GM19324 (cell line): ENCODE results near the gene ANKRD40CL.
"Not testable (repeated sequence)": the region's sequence is repeated elsewhere in the genome, so short reads cannot be mapped to it uniquely, and the experiment has no call there.

Source experiments
- ATAC-seq: cut with Tn5 transposase; IDR thresholded peaks from one replicate; pipeline ENCODE4 v1.9.1; 2021; ENCODE audit warnings: mild to moderate bottlenecking, moderate library complexity; ENCODE audit not compliant: unreplicated experiment, low FRiP score

Gene ANKRD40CL, protein sequence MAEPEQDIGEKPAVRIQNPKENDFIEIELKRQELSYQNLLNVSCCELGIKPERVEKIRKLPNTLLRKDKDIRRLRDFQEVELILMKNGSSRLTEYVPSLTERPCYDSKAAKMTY

DNA sequence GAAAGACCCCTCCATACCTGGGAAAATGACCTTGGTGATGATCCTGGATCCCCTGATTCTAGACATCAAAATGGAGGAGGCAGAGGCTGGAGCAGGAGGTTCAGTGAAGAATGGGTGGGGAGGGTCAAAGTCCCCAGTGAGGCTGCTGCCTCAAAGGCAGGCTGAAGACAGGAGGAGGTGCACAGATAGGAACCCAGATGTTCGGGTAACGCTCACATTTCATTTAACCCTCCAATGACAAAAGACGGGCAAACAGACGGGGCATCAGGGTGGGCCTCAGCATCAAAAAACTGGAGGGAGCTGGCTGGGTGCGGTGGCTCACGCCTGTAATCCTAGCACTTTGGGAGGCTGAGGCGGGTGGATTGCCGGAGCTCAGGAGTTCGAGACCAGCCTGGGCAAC is at the start of gene ANKRD40CL:
TSS of gene ANKRD40CL (minus strand) at position 73 of the 400 bp plus-strand sequence. CDS start 605 bp downstream, outside the sequence.
- no peak for ATAC-seq

DNA sequence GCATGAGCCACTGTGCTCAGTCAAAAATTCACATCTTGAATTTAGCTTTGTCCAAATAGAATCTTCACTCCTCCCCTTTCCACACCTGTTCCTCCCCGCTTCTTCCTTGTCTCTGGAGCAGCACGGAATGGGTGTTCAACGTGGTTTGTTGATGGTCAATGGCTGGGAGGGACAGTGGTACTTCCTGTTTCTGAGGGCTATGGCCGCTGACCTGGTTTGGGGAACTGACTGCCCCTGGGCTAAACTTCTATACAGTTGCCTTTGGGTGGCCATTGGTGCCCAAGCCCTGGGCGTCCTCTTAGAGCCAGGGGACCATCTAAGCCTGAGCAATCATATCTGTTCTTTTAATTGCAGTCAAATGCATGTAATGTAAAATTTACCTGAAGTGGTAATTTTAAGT is 49.0 kb upstream of the ANKRD40CL start:
- no peak for ATAC-seq

DNA sequence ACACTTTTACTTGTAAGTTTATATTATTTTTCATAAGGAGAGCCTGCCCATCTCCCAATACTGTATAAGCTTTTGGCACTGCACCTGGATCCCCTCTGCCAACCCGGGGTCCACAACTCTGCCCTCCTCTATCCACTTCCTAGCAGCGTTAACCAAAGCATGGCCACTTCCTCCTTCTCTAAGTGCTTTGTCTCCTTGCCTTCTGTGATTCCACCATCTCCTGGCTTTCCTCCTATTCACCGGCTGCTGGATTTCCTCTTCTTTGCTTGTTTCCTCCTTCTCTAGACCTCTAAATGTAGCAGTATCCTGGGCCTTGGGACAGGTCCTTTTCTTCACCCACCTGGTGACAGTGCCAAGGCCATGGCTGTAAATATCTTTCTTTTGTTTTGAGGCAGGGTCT is 48.1 kb upstream of the ANKRD40CL start:
- ATAC-seq, result no peak

GRCh38 chr17:50813583-50813982 is 46.3 kb upstream of the ANKRD40CL start:
- no peak for ATAC-seq

DNA sequence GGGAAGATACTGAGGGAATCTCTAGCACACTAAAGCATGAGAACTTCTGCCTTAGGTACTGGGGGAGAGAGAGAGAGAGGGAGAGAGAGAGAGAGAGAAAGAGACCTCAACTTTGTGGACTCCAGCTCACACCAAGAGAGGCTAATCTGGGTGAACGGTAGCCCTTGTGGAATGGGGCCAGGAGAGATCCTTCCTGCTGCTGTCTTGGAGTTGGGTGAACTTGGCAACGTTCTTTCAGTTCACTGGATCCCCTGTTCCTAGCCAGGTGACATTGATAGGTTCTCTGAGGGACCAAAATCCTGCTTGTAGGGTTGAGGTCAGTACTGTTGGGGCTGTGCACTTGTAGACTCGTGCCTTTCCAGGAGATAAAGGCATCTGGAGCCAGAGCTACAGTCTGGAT is 41.6 kb upstream of the ANKRD40CL start:
- ATAC-seq, result no peak

- no peak for ATAC-seq
Observed at GRCh38 chr17:50808413-50808812, 41.1 kb upstream of the ANKRD40CL start.

- ATAC-seq, result no peak
Observed at GRCh38 chr17:50807675-50808074, 40.4 kb upstream of the ANKRD40CL start.

GRCh38 chr17:50807009-50807408 is 39.7 kb upstream of the ANKRD40CL start:
- ATAC-seq, result no peak

DNA sequence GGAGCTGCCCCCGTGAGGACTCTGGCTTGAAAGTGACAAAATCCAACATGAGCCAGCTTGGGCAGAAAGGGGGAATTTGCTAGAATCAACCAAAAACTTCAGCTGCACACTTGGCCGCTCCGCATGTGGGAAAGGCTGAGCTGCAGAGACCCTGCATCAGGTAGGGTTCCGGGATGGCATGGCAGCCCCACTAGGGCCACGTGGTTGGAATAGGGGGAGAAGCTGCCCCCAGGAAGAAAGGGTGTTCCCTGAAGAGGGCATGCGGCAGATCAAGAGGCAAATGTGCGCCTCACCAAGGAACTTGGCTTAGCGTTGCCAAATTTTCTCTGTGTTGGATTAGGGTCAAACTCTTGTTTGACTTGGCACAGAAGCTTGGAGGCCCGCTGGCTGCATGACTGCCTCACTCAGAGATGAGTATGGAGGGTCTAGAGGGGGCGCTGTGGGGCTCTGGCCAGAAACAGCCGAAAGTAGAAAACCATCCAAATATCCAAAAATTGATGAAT is 38.9 kb upstream of the ANKRD40CL start:
- no peak for ATAC-seq

DNA sequence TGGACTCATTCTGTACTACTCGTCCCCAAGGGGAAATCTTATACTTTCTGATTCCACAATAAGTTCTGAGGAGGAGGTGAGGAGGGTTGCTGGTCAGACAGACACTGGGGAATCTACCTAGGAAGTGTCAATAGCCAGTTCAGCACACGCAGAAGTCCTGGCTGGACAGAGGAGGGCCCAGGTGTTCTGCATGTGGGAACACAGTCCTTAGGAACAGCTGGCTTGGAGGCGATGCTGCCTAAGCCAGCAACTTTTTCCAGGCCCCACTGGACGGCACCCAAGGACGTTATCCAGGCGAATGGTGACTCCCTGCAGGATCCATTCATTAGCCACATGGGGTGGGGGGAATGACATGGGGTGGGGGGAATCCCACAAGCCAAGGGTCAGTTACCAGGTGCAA is 38.2 kb upstream of the ANKRD40CL start:
- ATAC-seq, result no peak

DNA sequence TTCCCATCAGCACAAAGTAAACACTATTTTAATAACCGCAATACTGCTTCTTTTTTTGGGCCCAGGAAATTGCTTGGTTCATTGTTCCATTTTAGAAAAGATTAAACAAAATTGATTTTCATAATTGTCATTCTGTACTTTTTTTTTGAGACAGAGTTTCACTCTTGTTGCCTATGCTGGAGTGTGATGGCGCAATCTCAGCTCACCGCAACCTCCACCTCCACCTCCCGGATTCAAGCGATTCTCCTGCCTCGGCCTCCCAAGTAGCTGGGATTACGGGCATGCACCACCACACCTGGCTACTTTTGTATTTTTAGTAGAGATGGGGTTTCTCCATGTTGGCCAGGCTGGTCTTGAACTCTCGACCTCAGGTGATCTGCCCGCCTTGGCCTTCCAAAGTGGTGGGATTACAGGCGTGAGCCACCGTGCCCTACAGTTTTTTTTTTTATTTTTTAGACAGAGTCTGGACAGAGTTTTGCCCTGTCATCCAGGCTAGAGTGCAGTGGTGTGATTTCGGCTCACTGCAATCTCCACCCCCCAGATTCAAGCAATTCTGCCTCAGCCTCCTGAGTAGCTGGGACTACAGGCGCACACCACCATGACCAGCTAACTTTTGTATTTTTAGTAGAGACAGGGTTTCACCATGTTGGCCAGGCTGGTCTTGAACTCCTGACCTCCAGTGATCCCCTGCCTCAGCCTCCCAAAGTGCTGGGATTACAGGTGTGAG is 37.6 kb upstream of the ANKRD40CL start:
- ATAC-seq, result not testable (repeated sequence)

DNA sequence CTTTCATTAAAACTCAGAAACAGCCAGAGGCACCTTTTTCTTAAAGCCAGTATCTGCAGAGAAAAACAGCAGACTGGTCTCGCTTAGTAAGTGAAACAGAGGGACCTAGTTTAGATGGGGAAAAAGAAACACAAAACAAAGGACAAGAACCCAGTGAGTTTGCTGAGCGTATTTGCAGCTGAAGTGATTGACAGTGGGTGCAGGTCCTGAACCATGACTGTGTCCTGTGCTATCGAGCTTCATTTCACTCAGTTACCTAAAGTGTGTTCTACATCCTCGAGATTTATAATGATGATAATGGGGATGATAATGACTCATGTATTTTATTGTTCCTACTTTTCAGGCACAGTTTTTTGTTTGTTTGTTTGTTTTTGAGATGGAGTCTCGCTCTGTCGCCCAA is 36.4 kb upstream of the ANKRD40CL start:
- no peak for ATAC-seq

GRCh38 chr17:50802609-50803571 is 35.6 kb upstream of the ANKRD40CL start:
- ATAC-seq, result no peak

DNA sequence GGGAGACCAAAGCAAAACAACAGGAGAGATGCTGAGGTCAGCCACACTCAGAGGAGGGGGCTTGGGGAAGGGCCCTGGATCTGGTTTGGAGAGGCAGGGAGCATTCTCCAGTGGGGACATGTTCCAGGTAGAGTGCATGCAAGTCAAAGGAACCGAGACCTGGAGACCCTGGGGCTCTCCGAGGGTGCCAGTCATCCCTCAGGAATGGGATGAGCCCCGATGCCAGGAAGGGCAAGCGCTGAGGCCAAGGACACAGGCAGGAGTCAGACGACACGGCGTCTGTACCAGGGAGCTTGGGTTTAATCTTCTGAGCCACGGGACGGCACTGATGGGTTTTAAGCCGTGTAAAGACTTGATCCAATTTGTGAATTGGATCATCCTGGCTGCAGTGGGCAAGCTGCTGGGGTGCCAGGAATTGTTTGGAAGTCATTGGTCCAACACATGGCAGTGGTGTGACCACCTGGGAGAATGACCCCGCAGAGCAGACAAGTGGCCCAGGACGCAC is 32.9 kb upstream of the ANKRD40CL start:
- no peak for ATAC-seq

GRCh38 chr17:50799582-50799981 is 32.3 kb upstream of the ANKRD40CL start:
- ATAC-seq, result no peak

GRCh38 chr17:50798424-50799288 is 31.3 kb upstream of the ANKRD40CL start:
- ATAC-seq, result no peak

DNA sequence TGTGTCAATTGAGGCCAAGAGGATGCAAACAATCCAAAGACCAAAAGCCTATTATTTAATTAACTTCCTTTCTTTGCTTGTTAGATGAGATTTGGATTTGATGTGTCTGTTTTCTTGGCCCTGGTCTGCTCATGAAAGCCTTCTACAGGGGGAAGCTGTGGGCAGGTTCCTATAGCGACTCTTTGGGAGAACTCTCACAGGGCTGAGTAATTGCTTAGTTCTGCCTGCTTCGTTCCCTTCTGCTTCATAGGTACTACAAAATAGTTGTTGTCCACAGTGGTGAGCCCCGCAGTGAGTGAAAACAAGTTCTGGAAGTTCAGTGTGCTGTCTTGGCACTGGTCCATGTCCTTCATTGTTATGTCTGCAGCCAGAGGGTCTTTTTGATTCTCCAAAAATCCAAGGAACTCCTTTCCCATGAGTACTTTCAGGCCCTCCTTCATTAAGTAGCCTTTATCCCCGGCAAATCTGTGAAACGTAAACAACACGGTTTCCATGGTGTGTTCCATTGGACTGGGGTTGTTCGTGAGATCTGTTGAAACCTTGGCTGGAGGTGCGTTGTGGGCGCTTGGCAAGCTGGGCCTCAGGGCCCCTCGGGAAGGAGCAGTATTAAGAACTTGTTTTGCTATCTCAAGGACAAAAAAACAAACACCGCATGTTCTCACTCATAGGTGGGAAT is 30.0 kb upstream of the ANKRD40CL start:
- ATAC-seq, result no peak

- ATAC-seq, result no peak
Observed at GRCh38 chr17:50794361-50794760, 27.0 kb upstream of the ANKRD40CL start.

DNA sequence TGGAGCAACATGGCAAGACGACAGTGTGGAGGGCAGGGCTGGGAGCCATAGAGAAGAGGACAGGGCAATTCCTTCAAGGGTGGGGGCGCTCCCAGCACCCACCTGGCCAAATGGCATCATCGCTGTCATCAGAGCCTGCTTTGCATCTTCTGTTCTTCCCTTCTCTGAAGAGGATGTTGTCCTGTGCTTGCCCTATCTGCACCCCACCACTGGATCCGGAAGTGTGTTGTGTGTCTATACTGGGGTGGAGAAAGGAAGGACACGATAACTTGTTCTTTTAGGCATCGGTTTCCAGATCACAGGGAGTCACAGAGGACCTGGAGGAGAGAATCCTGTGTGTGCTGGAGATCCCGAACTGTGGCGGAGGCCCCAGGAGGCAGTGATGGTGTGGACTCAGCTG is 25.7 kb upstream of the ANKRD40CL start:
- ATAC-seq, result no peak
